Astrocyte (in vitro differentiated cells and primary cell): Measurements from ENCODE around the gene KLHL26.

Source experiments
- EZH2 ChIP-seq: IDR thresholded peaks from 2 replicates; pipeline ENCODE4 v1.6.1; 2012; ENCODE audit warnings: mild to moderate bottlenecking, low read length, inconsistent platforms; ENCODE audit not compliant: insufficient read depth
- TF ChIP-seq, protein P1 (sequence below): IDR thresholded peaks from 2 replicates; pipeline ENCODE4 v1.5.1; 2011; ENCODE audit warnings: low read depth, mild to moderate bottlenecking, inconsistent platforms, low read length, moderate library complexity; ENCODE audit not compliant: insufficient read depth

DNA sequence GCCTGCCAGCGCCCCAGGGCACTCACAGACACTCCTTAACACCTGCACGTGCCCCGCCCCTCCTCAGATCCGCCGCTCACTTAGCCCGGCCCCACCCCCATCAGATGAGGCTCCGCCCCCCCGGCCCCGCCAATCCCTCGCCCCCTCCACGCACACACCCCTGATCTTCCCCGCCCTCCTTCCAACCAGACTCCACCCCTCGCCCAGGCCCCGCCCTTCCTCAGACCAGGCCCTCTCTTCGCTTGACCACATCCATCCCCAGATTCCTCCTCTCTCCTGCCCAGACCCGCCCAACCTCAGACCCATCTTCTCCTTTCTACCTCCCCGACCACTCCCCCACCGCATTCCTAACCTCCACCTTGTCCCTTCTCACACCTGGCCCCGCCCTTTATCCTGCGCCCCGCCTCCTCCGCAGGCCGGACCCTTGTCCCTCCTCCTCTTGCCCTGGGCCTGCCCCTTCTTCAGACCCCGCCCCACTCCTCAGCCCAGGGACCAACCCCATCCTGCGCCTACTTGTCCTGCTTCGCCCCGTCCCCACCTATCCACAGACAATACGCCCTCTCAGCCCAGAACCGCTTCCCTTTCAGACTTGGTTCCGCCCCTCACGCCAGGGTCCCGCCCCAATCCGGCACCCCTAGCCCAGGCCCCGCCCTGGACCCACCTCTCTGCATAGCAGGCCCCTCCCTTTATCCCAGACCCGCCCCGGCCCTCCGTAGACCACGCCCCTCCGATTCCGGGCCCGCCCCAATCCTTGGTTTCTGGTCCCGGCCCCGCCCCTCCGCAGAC lies 452 bp upstream of the KLHL26 start:
- TF ChIP-seq, protein P1, sequence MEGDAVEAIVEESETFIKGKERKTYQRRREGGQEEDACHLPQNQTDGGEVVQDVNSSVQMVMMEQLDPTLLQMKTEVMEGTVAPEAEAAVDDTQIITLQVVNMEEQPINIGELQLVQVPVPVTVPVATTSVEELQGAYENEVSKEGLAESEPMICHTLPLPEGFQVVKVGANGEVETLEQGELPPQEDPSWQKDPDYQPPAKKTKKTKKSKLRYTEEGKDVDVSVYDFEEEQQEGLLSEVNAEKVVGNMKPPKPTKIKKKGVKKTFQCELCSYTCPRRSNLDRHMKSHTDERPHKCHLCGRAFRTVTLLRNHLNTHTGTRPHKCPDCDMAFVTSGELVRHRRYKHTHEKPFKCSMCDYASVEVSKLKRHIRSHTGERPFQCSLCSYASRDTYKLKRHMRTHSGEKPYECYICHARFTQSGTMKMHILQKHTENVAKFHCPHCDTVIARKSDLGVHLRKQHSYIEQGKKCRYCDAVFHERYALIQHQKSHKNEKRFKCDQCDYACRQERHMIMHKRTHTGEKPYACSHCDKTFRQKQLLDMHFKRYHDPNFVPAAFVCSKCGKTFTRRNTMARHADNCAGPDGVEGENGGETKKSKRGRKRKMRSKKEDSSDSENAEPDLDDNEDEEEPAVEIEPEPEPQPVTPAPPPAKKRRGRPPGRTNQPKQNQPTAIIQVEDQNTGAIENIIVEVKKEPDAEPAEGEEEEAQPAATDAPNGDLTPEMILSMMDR, result no peak
- TF ChIP-seq EZH2, result no peak
